Measurements from ENCODE around the gene SARNP. TPM values are rescaled to one million over a fixed set of nuclear protein-coding genes. Genes with fewer than 3 reads are reported as not detected.

The SARNP gene
- total and polyA plus RNA-seq, 10 of the 15 experiments (the other 5 are each of a cell fraction or from before 2014, with no cell fraction given): 77.6 to 445 (median 188) TPM

GRCh38 chr12:55736076-55736475 is 81.4 kb downstream of the SARNP start:
- in situ Hi-C loops (cut with MboI): loop anchor here (5.0 kb wide), 2 partner anchors 206 to 296 kb away; no protein-coding TSS in a partner anchor
- ChIA-PET SMC1A (ENCODE audit: uncharacterized antibody, unreplicated experiment) (interaction anchor here (2.8 to 3.9 kb wide), 3 partner anchors 13 to 89 kb away, joined by 8 to 29 read pairs (median 11); partner anchors contain the start of gene BLOC1S1), POLR2A (interaction anchor here (0.6 to 1.0 kb wide), 2 partner anchors 11 to 90 kb away, joined by 3 read pairs; no protein-coding TSS in a partner anchor), CTCF (interaction anchor here (0.6 to 7.1 kb wide), 10 partner anchors 10 to 547 kb away, joined by 3 to 205 read pairs (median 4); partner anchors contain the start of genes BLOC1S1, PYM1 and RDH5), RAD21 (ENCODE audit: unreplicated experiment) (interaction anchor here (2.3 to 7.7 kb wide), 2 partner anchors 16 to 54 kb away, joined by 8 to 113 read pairs; partner anchors contain the start of genes BLOC1S1 and RDH5)
- Histone ChIP-seq H3K79me2 (ENCODE audit: control insufficient read depth, insufficient read depth, low read length) (no peaks in the 10 kb centered on the region), H3K4me1 (ENCODE audit: control insufficient read depth, insufficient read depth, low read length) (peaks cover 7% of the 10 kb centered on the region), H3K9me3 (replicated peaks; ENCODE audit: control insufficient read depth, insufficient read depth, low read length) (no peaks in the 10 kb centered on the region), H3K4me2 (ENCODE audit: control insufficient read depth, insufficient read depth) (no peak overlapping the region), H3K4me3 (no peak overlapping the region), H4K20me1 (ENCODE audit: control insufficient read depth, insufficient read depth) (no peaks in the 10 kb centered on the region), H3K9ac (ENCODE audit: control insufficient read depth, insufficient read depth, low read length) (no peak overlapping the region), H3K27ac (ENCODE audit: control insufficient read depth, insufficient read depth) (no peak overlapping the region), H2AFZ (ENCODE audit: control insufficient read depth, low read depth, low read length) (no peak overlapping the region), H3K36me3 (ENCODE audit: control insufficient read depth in 2 of 2, insufficient read depth in 2 of 2, low read length in 1 of 2) (no peaks in the 10 kb centered on the region), H3K27me3 (replicated peaks in 1 of 2; ENCODE audit: control insufficient read depth in 2 of 2, insufficient read depth in 2 of 2, low read length in 1 of 2) (no peaks in the 10 kb centered on the region)
- whole genome bisulfite sequencing (ENCODE audit: insufficient coverage, insufficient replicate concordance, low lambda C conversion rate, missing lambda C conversion rate): 36% methylated on average over 3 of the region's 3 CpGs
- BruUV-seq (replicated peaks): no TSS peak
- FAIRE-seq: no peak
- intact Hi-C loops (cut with micrococcal nuclease; ENCODE audit: unreplicated experiment): loop anchor here (2.0 to 10.0 kb wide), 4 partner anchors 19 to 449 kb away; partner anchors contain the start of genes BLOC1S1, RPL41, SMARCC2 and ZC3H10
- ATAC-seq: no peak
- DNase-seq (ENCODE audit: low read depth, low spot score): no peak
- no peak for TF ChIP-seq CBX5 (IDR thresholded peaks at IDR 0.05; ENCODE audit: low read depth)
- TF ChIP-seq HDAC6 (IDR thresholded peaks at IDR 0.05; ENCODE audit: unreplicated experiment): no peak
- no peak for TF ChIP-seq ZZZ3 (IDR thresholded peaks at IDR 0.05; ENCODE audit: control insufficient read depth, insufficient read length, low read depth)
- TF ChIP-seq NKRF (conservative IDR thresholded peaks at IDR 0.05): no peak
- no peak for TF ChIP-seq ZBTB11 (CRISPR knock-in tag; IDR thresholded peaks at IDR 0.05)
- TF ChIP-seq NRF1 (conservative IDR thresholded peaks at IDR 0.05; ENCODE audit: low read depth, low read length): no peak
- TF ChIP-seq POLR2AphosphoS2 (IDR thresholded peaks at IDR 0.05; ENCODE audit: low read depth, low read length): no peak

All from GM12878 (cell line).